Astrocyte (in vitro differentiated cells and primary cell): ENCODE data around the gene OR1L6. TPM values are rescaled to one million over a fixed set of nuclear protein-coding genes. Genes with fewer than 3 reads are reported as not detected.

Experiments
- DNase-seq: peaks from one replicate; pipeline ENCODE4 v3.0.0-alpha.2; 2010; ENCODE audit warnings: low read depth
- FAIRE-seq: peaks from 2 replicates; lab custom pipeline; 2011; peaks lifted over from hg19 to GRCh38; lab: Jason Lieb, UNC
- H2AFZ ChIP-seq: 2 replicates; pipeline ENCODE4 v1.6.0; 2012; ENCODE audit warnings: low read depth, low read length, inconsistent platforms
- H3K27ac ChIP-seq: 2 replicates; pipeline ENCODE4 v1.5.1; 2011; ENCODE audit warnings: low read depth, low read length, inconsistent platforms
- H3K27me3 ChIP-seq: 2 replicates; pipeline ENCODE4 v1.6.0; 2011; ENCODE audit warnings: low read length, inconsistent platforms; ENCODE audit not compliant: insufficient read depth
- H3K36me3 ChIP-seq: 2 replicates; pipeline ENCODE4 v1.5.1; 2011; ENCODE audit warnings: low read length, inconsistent platforms; ENCODE audit not compliant: insufficient read depth
- H3K4me1 ChIP-seq: 2 replicates; pipeline ENCODE4 v1.5.1; 2011; ENCODE audit warnings: low read length, inconsistent platforms; ENCODE audit not compliant: insufficient read depth
- H3K4me2 ChIP-seq: 2 replicates; pipeline ENCODE4 v1.6.0; 2012; ENCODE audit warnings: low read length, inconsistent platforms
- H3K4me3 ChIP-seq: 2 replicates; pipeline ENCODE4 v1.5.1; 2011; ENCODE audit warnings: low read depth, mild to moderate bottlenecking, low read length, inconsistent platforms; ENCODE audit not compliant: insufficient read depth
- H3K79me2 ChIP-seq: 2 replicates; pipeline ENCODE4 v1.6.0; 2012; ENCODE audit warnings: mild to moderate bottlenecking, low read length, inconsistent platforms; ENCODE audit not compliant: insufficient read depth
- H3K9ac ChIP-seq: 2 replicates; pipeline ENCODE4 v1.6.0; 2012; ENCODE audit warnings: mild to moderate bottlenecking, low read length, inconsistent platforms
- H3K9me3 ChIP-seq: 2 replicates; pipeline ENCODE4 v1.5.1; 2012; ENCODE audit warnings: low read depth, mild to moderate bottlenecking, low read length, inconsistent platforms; ENCODE audit not compliant: insufficient read depth
- H4K20me1 ChIP-seq: 2 replicates; pipeline ENCODE4 v1.6.0; 2012; ENCODE audit warnings: low read length, inconsistent platforms; ENCODE audit not compliant: insufficient read depth
- H3K27ac Mint-ChIP-seq: one replicate; pipeline ENCODE4 v1.8.0; 2021; ENCODE audit warnings: mild to moderate bottlenecking, mixed read lengths; ENCODE audit not compliant: unreplicated experiment
- H3K27me3 Mint-ChIP-seq: one replicate; pipeline ENCODE4 v1.8.0; 2021; ENCODE audit warnings: low read depth, mixed read lengths; ENCODE audit not compliant: unreplicated experiment
- H3K36me3 Mint-ChIP-seq: one replicate; pipeline ENCODE4 v1.8.0; 2021; ENCODE audit warnings: low read depth, mixed read lengths; ENCODE audit not compliant: unreplicated experiment
- H3K4me1 Mint-ChIP-seq: one replicate; pipeline ENCODE4 v1.8.0; 2021; ENCODE audit warnings: low read depth, mixed read lengths; ENCODE audit not compliant: unreplicated experiment
- H3K4me3 Mint-ChIP-seq: one replicate; pipeline ENCODE4 v1.8.0; 2021; ENCODE audit warnings: mild to moderate bottlenecking, moderate library complexity, mixed read lengths; ENCODE audit not compliant: unreplicated experiment
- H3K9me3 Mint-ChIP-seq: one replicate; pipeline ENCODE4 v1.8.0; 2021; ENCODE audit warnings: mild to moderate bottlenecking, mixed read lengths; ENCODE audit not compliant: unreplicated experiment
- EZH2 ChIP-seq: IDR thresholded peaks from 2 replicates; pipeline ENCODE4 v1.6.1; 2012; ENCODE audit warnings: mild to moderate bottlenecking, low read length, inconsistent platforms; ENCODE audit not compliant: insufficient read depth
- total RNA-seq: library from RNA; stranded (reverse); gene quantifications from 2 replicates; pipeline ENCODE4 v1.2.1, GENCODE V29; 2021
- TF ChIP-seq, protein P1 (sequence below): IDR thresholded peaks from 2 replicates; pipeline ENCODE4 v1.5.1; 2011; ENCODE audit warnings: low read depth, mild to moderate bottlenecking, inconsistent platforms, low read length, moderate library complexity; ENCODE audit not compliant: insufficient read depth

OR1L6 gene
- total RNA-seq, 1 donor from 2014 or later = not detected

DNA sequence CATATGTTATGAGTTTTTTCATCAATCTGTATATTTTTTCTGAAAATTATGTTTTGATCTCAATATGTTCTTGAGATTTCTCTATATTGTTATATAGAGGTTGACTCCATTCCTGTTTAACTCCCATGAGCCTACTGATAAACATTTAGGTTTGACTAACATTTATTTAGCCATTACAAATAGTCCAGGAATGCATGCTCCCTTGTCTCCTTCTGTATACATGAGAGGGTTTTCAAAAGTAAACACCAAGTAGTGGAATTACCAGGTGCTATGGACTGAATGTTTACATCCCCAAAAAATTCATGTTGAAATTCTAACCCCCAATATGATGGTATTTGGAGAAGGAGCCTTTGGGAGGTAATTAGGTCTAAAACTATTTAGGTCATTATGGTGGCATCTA, 43.2 kb downstream of the OR1L6 start:
- Histone ChIP-seq H4K20me1 (no peaks in the 10 kb centered on the region), H3K9me3 (no peaks in the 10 kb centered on the region), H2AFZ (no peak overlapping the region), H3K36me3 (no peaks in the 10 kb centered on the region), H3K27me3 (no peaks in the 10 kb centered on the region), H3K4me2 (no peak overlapping the region), H3K79me2 (no peaks in the 10 kb centered on the region), H3K27ac (no peak overlapping the region), H3K9ac (no peak overlapping the region), H3K4me1 (no peaks in the 10 kb centered on the region), H3K4me3 (no peak overlapping the region)
- no peak overlapping the region for H3K27ac Mint-ChIP-seq
- peaks cover 8% of the 10 kb centered on the region for H3K9me3 Mint-ChIP-seq
- no peaks in the 10 kb centered on the region for H3K36me3 Mint-ChIP-seq
- H3K4me3 Mint-ChIP-seq = no peak overlapping the region
- DNase-seq (no peak), FAIRE-seq (no peak)
- no peaks in the 10 kb centered on the region for H3K4me1 Mint-ChIP-seq
- H3K27me3 Mint-ChIP-seq = peaks cover 18% of the 10 kb centered on the region
- TF ChIP-seq, protein P1, sequence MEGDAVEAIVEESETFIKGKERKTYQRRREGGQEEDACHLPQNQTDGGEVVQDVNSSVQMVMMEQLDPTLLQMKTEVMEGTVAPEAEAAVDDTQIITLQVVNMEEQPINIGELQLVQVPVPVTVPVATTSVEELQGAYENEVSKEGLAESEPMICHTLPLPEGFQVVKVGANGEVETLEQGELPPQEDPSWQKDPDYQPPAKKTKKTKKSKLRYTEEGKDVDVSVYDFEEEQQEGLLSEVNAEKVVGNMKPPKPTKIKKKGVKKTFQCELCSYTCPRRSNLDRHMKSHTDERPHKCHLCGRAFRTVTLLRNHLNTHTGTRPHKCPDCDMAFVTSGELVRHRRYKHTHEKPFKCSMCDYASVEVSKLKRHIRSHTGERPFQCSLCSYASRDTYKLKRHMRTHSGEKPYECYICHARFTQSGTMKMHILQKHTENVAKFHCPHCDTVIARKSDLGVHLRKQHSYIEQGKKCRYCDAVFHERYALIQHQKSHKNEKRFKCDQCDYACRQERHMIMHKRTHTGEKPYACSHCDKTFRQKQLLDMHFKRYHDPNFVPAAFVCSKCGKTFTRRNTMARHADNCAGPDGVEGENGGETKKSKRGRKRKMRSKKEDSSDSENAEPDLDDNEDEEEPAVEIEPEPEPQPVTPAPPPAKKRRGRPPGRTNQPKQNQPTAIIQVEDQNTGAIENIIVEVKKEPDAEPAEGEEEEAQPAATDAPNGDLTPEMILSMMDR = no peak
- no peak for TF ChIP-seq EZH2

DNA sequence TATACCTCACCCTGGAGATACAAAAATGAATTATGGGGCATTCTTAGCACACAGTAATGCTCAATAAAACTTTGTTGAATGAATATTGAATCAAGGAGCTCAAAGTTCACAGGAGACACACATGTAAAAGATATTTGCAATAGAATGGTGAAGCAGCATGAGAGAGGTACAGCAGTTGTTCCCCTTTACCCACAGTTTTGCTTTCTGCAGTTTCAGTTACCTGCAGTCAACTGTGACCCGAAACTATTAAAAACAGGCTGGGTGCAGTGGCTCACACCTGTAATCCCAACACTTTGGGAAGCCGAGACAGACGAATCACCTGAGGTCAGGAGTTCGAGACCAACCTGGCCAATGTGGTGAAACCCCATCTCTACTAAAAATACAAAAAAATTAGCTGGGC, 44.2 kb downstream of the OR1L6 start:
- Mint-ChIP-seq H3K27ac (no peak overlapping the region), H3K36me3 (no peaks in the 10 kb centered on the region), H3K27me3 (peaks cover 18% of the 10 kb centered on the region), H3K9me3 (peaks cover 8% of the 10 kb centered on the region), H3K4me1 (no peaks in the 10 kb centered on the region), H3K4me3 (no peak overlapping the region)
- Histone ChIP-seq H3K79me2 (no peaks in the 10 kb centered on the region), H3K9ac (no peak overlapping the region), H3K36me3 (no peaks in the 10 kb centered on the region), H3K4me1 (no peaks in the 10 kb centered on the region), H3K27ac (no peak overlapping the region), H3K27me3 (no peaks in the 10 kb centered on the region), H4K20me1 (no peaks in the 10 kb centered on the region), H3K4me3 (no peak overlapping the region), H3K9me3 (no peaks in the 10 kb centered on the region), H2AFZ (no peak overlapping the region), H3K4me2 (no peak overlapping the region)
- DNase-seq (no peak), FAIRE-seq (no peak)
- no peak for TF ChIP-seq EZH2
- TF ChIP-seq, protein P1 = no peak

DNA sequence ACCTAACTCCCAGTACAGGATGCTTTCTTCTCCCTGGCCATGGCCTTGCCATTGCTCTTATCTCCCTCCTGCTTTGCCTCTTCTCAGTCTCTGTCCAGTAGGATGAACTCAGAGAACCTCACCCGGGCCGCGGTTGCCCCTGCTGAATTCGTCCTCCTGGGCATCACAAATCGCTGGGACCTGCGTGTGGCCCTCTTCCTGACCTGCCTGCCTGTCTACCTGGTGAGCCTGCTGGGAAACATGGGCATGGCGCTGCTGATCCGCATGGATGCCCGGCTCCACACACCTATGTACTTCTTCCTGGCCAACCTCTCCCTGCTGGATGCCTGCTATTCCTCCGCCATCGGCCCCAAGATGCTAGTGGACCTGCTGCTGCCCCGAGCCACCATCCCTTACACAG, 46.7 kb downstream of the OR1L6 start, which contains the start of gene OR5C1:
Gene OR5C1, plus strand, starts transcription at position 103 of the 400 bp plus-strand sequence. Its CDS starts 0 bp downstream, at position 103.
- Histone ChIP-seq H3K9me3 (no peaks in the 10 kb centered on the region), H3K27ac (no peak within 1 kb of the TSS), H3K4me3 (no peak within 1 kb of the TSS), H3K27me3 (no peaks in the 10 kb centered on the region), H3K79me2 (no peaks in the 10 kb centered on the region), H2AFZ (no peak within 1 kb of the TSS), H4K20me1 (no peaks in the 10 kb centered on the region), H3K36me3 (no peaks in the 10 kb centered on the region), H3K4me1 (no peaks in the 10 kb centered on the region), H3K9ac (no peak within 1 kb of the TSS), H3K4me2 (no peak within 1 kb of the TSS)
- Mint-ChIP-seq H3K9me3 (peaks cover 11% of the 10 kb centered on the region), H3K36me3 (no peaks in the 10 kb centered on the region), H3K27ac (no peak within 1 kb of the TSS), H3K27me3 (peaks cover 15% of the 10 kb centered on the region), H3K4me3 (no peak within 1 kb of the TSS), H3K4me1 (no peaks in the 10 kb centered on the region)
- TF ChIP-seq, protein P1 = no peak
- no peak for TF ChIP-seq EZH2
- FAIRE-seq = no peak
- no peak for DNase-seq
